ENCODE measurements around the gene ATF1.
"Not testable (repeated sequence)": the region's sequence is repeated elsewhere in the genome, so short reads cannot be mapped to it uniquely, and the experiment has no call there.

Gene ATF1

GRCh38 chr12:50784501-50784900, 20.6 kb downstream of the ATF1 start:
- Histone ChIP-seq H3K4me1 (ENCODE audit: control insufficient read depth, insufficient read depth, low read length) (peaks cover 12% of the 10 kb centered on the region), H3K9ac (ENCODE audit: low read length) (no peak overlapping the region), H3K9me3 (ENCODE audit: control insufficient read depth, low read length) (no peaks in the 10 kb centered on the region), H3K4me3 (ENCODE audit: low read length) (no peak overlapping the region), H3K36me3 (ENCODE audit: control insufficient read depth, insufficient read depth, low read length) (no peaks in the 10 kb centered on the region), H3K27me3 (ENCODE audit: control insufficient read depth, insufficient read depth, low read length) (no peaks in the 10 kb centered on the region)

- H3K36me3 ChIP-seq (ENCODE audit: control insufficient read depth, insufficient read depth, low read length): no peaks in the 10 kb centered on the region
- H3K4me3 ChIP-seq (ENCODE audit: low read length): no peak overlapping the region
These were observed 21.6 kb downstream of the ATF1 start for GRCh38 chr12:50785406-50786001.

GRCh38 chr12:50786498-50787231, 22.8 kb downstream of the ATF1 start:
- no peaks in the 10 kb centered on the region for H3K27me3 ChIP-seq (ENCODE audit: control insufficient read depth, insufficient read depth, low read length)
- no peak overlapping the region for H3K9ac ChIP-seq (ENCODE audit: low read length)
- peaks cover 18% of the 10 kb centered on the region for H3K4me1 ChIP-seq (ENCODE audit: control insufficient read depth, insufficient read depth, low read length)
- H3K4me3 ChIP-seq (ENCODE audit: low read length): no peak overlapping the region
- H3K36me3 ChIP-seq (ENCODE audit: control insufficient read depth, insufficient read depth, low read length): no peaks in the 10 kb centered on the region
- no peaks in the 10 kb centered on the region for H3K9me3 ChIP-seq (ENCODE audit: control insufficient read depth, low read length)

More at GRCh38 chr12:50785406-50786001, 21.6 kb downstream of the ATF1 start:
- H3K9ac ChIP-seq (ENCODE audit: low read length): no peak overlapping the region
- H3K9me3 ChIP-seq (ENCODE audit: control insufficient read depth, low read length): no peaks in the 10 kb centered on the region
- peaks cover 12% of the 10 kb centered on the region for H3K4me1 ChIP-seq (ENCODE audit: control insufficient read depth, insufficient read depth, low read length)
- no peaks in the 10 kb centered on the region for H3K27me3 ChIP-seq (ENCODE audit: control insufficient read depth, insufficient read depth, low read length)

- Histone ChIP-seq H3K9ac (ENCODE audit: low read length) (no peak overlapping the region), H3K4me3 (ENCODE audit: low read length) (no peak overlapping the region), H3K27me3 (ENCODE audit: control insufficient read depth, insufficient read depth, low read length) (no peaks in the 10 kb centered on the region), H3K9me3 (ENCODE audit: control insufficient read depth, low read length) (no peaks in the 10 kb centered on the region), H3K36me3 (ENCODE audit: control insufficient read depth, insufficient read depth, low read length) (no peaks in the 10 kb centered on the region), H3K4me1 (ENCODE audit: control insufficient read depth, insufficient read depth, low read length) (peaks cover 26% of the 10 kb centered on the region)
These were observed 23.7 kb downstream of the ATF1 start for GRCh38 chr12:50787618-50788017.

GRCh38 chr12:50788561-50788960, 24.7 kb downstream of the ATF1 start:
- H3K36me3 ChIP-seq (ENCODE audit: control insufficient read depth, insufficient read depth, low read length): no peaks in the 10 kb centered on the region
- no peaks in the 10 kb centered on the region for H3K27me3 ChIP-seq (ENCODE audit: control insufficient read depth, insufficient read depth, low read length)
- no peaks in the 10 kb centered on the region for H3K9me3 ChIP-seq (ENCODE audit: control insufficient read depth, low read length)
- peaks cover 26% of the 10 kb centered on the region for H3K4me1 ChIP-seq (ENCODE audit: control insufficient read depth, insufficient read depth, low read length)
- no peak overlapping the region for H3K4me3 ChIP-seq (ENCODE audit: low read length)
- no peak overlapping the region for H3K9ac ChIP-seq (ENCODE audit: low read length)

- Histone ChIP-seq H3K27me3 (ENCODE audit: control insufficient read depth, insufficient read depth, low read length) (no peaks in the 10 kb centered on the region), H3K36me3 (ENCODE audit: control insufficient read depth, insufficient read depth, low read length) (no peaks in the 10 kb centered on the region), H3K4me3 (ENCODE audit: low read length) (no peak overlapping the region), H3K9ac (ENCODE audit: low read length) (no peak overlapping the region), H3K4me1 (ENCODE audit: control insufficient read depth, insufficient read depth, low read length) (peaks cover 26% of the 10 kb centered on the region), H3K9me3 (ENCODE audit: control insufficient read depth, low read length) (no peaks in the 10 kb centered on the region)
These were observed 26.2 kb downstream of the ATF1 start for GRCh38 chr12:50790081-50790480.

GRCh38 chr12:50799908-50800307, 36.0 kb downstream of the ATF1 start:
- no peaks in the 10 kb centered on the region for H3K27me3 ChIP-seq (ENCODE audit: control insufficient read depth, insufficient read depth, low read length)
- no peak overlapping the region for H3K4me3 ChIP-seq (ENCODE audit: low read length)
- H3K9me3 ChIP-seq (ENCODE audit: control insufficient read depth, low read length): peaks cover 10% of the 10 kb centered on the region
- no peaks in the 10 kb centered on the region for H3K36me3 ChIP-seq (ENCODE audit: control insufficient read depth, insufficient read depth, low read length)
- H3K4me1 ChIP-seq (ENCODE audit: control insufficient read depth, insufficient read depth, low read length): no peaks in the 10 kb centered on the region
- no peak overlapping the region for H3K9ac ChIP-seq (ENCODE audit: low read length)

- Histone ChIP-seq H3K4me1 (ENCODE audit: control insufficient read depth, insufficient read depth, low read length) (no peaks in the 10 kb centered on the region), H3K4me3 (ENCODE audit: low read length) (no peak overlapping the region), H3K27me3 (ENCODE audit: control insufficient read depth, insufficient read depth, low read length) (no peaks in the 10 kb centered on the region), H3K9me3 (ENCODE audit: control insufficient read depth, low read length) (peaks cover 10% of the 10 kb centered on the region), H3K36me3 (ENCODE audit: control insufficient read depth, insufficient read depth, low read length) (no peaks in the 10 kb centered on the region), H3K9ac (ENCODE audit: low read length) (no peak overlapping the region)
These were observed 39.5 kb downstream of the ATF1 start for GRCh38 chr12:50803230-50803875.

- Histone ChIP-seq H3K36me3 (ENCODE audit: control insufficient read depth, insufficient read depth, low read length) (no peaks in the 10 kb centered on the region), H3K9ac (ENCODE audit: low read length) (no peak overlapping the region), H3K4me1 (ENCODE audit: control insufficient read depth, insufficient read depth, low read length) (no peaks in the 10 kb centered on the region), H3K4me3 (ENCODE audit: low read length) (no peak overlapping the region), H3K9me3 (ENCODE audit: control insufficient read depth, low read length) (no peaks in the 10 kb centered on the region), H3K27me3 (ENCODE audit: control insufficient read depth, insufficient read depth, low read length) (no peaks in the 10 kb centered on the region)
These were observed 42.3 kb downstream of the ATF1 start for GRCh38 chr12:50806176-50806575.

- not testable (repeated sequence) for H3K4me3 ChIP-seq (ENCODE audit: low read length); H3K36me3 ChIP-seq (ENCODE audit: control insufficient read depth, insufficient read depth, low read length); H3K9ac ChIP-seq (ENCODE audit: low read length); H3K27me3 ChIP-seq (ENCODE audit: control insufficient read depth, insufficient read depth, low read length); H3K9me3 ChIP-seq (ENCODE audit: control insufficient read depth, low read length); H3K4me1 ChIP-seq (ENCODE audit: control insufficient read depth, insufficient read depth, low read length)
These were observed 45.2 kb downstream of the ATF1 start for GRCh38 chr12:50809131-50809530.

- H3K4me3 ChIP-seq (ENCODE audit: low read length); H3K36me3 ChIP-seq (ENCODE audit: control insufficient read depth, insufficient read depth, low read length); H3K27me3 ChIP-seq (ENCODE audit: control insufficient read depth, insufficient read depth, low read length); H3K9me3 ChIP-seq (ENCODE audit: control insufficient read depth, low read length); H3K9ac ChIP-seq (ENCODE audit: low read length); H3K4me1 ChIP-seq (ENCODE audit: control insufficient read depth, insufficient read depth, low read length): not testable (repeated sequence)
These were observed 51.0 kb downstream of the ATF1 start for GRCh38 chr12:50814921-50815320.

GRCh38 chr12:50820177-50820576, 56.3 kb downstream of the ATF1 start:
- H3K9ac ChIP-seq (ENCODE audit: low read length): no peak overlapping the region
- H3K9me3 ChIP-seq (ENCODE audit: control insufficient read depth, low read length): no peaks in the 10 kb centered on the region
- H3K27me3 ChIP-seq (ENCODE audit: control insufficient read depth, insufficient read depth, low read length): no peaks in the 10 kb centered on the region
- H3K4me1 ChIP-seq (ENCODE audit: control insufficient read depth, insufficient read depth, low read length): no peaks in the 10 kb centered on the region
- no peak overlapping the region for H3K4me3 ChIP-seq (ENCODE audit: low read length)
- peaks cover 7% of the 10 kb centered on the region for H3K36me3 ChIP-seq (ENCODE audit: control insufficient read depth, insufficient read depth, low read length)
